Measurements from ENCODE around the gene TECPR2.

The TECPR2 gene

GRCh38 chr14:102418169-102418852 is 55.6 kb downstream of the TECPR2 start:
- no peak overlapping the region for H3K4me3 ChIP-seq (replicated peaks; ENCODE audit: insufficient read depth, low read length)
- no peak overlapping the region for H3K27ac ChIP-seq (replicated peaks)
- no peak for TF ChIP-seq CTCF (IDR thresholded peaks at IDR 0.05; ENCODE audit: insufficient read depth, low read length)
- no peak for TF ChIP-seq SPI1 (IDR thresholded peaks at IDR 0.05; ENCODE audit: borderline replicate concordance, low read depth)
- no peak for TF ChIP-seq GABPA (IDR thresholded peaks at IDR 0.05; ENCODE audit: low read depth)
- TF ChIP-seq POLR2AphosphoS5 (IDR thresholded peaks at IDR 0.05; ENCODE audit: low read depth) = no peak
- no peak for TF ChIP-seq REST (IDR thresholded peaks at IDR 0.05; ENCODE audit: insufficient replicate concordance, low read depth)
- no peaks in the 10 kb centered on the region for H3K27me3 ChIP-seq (ENCODE audit: insufficient read depth, poor library complexity, severe bottlenecking)
- DNase-seq (ENCODE audit: low read depth in 1 of 2, low spot score in 1 of 2) = no peak

GRCh38 chr14:102418853-102419240 is 56.1 kb downstream of the TECPR2 start:
- no peak for TF ChIP-seq REST (IDR thresholded peaks at IDR 0.05; ENCODE audit: insufficient replicate concordance, low read depth)
- H3K27me3 ChIP-seq (ENCODE audit: insufficient read depth, poor library complexity, severe bottlenecking) = no peaks in the 10 kb centered on the region
- H3K27ac ChIP-seq (replicated peaks) = no peak overlapping the region
- no peak overlapping the region for H3K4me3 ChIP-seq (replicated peaks; ENCODE audit: insufficient read depth, low read length)
- no peak for DNase-seq (ENCODE audit: low read depth in 1 of 2, low spot score in 1 of 2)

- no peak overlapping the region for H3K4me3 ChIP-seq (replicated peaks; ENCODE audit: insufficient read depth, low read length)
- H3K27me3 ChIP-seq (ENCODE audit: insufficient read depth, poor library complexity, severe bottlenecking) = no peaks in the 10 kb centered on the region
- H3K27ac ChIP-seq (replicated peaks) = no peak overlapping the region
- TF ChIP-seq POLR2AphosphoS5 (IDR thresholded peaks at IDR 0.05; ENCODE audit: low read depth) (no peak), REST (IDR thresholded peaks at IDR 0.05; ENCODE audit: insufficient replicate concordance, low read depth) (no peak), CTCF (IDR thresholded peaks at IDR 0.05; ENCODE audit: insufficient read depth, low read length) (no peak), SPI1 (IDR thresholded peaks at IDR 0.05; ENCODE audit: borderline replicate concordance, low read depth) (no peak), GABPA (IDR thresholded peaks at IDR 0.05; ENCODE audit: low read depth) (no peak)
- no peak for DNase-seq (ENCODE audit: low read depth in 1 of 2, low spot score in 1 of 2)
Measured at GRCh38 chr14:102419276-102419675, 56.5 kb downstream of the TECPR2 start.
